GM06990 (cell line): ENCODE results near the gene TMPRSS9.

ENCODE experiments used
- DNase-seq: peaks from one replicate; pipeline ENCODE4 v3.0.0-alpha.2; 2011; ENCODE audit not compliant: insufficient read length; ENCODE audit errors: extremely low read depth
- H3K27me3 ChIP-seq: replicated peaks from 2 replicates; pipeline ENCODE4 v1.6.0; 2011; ENCODE audit warnings: low read length; ENCODE audit not compliant: control insufficient read depth, insufficient read depth
- H3K36me3 ChIP-seq: 2 replicates; pipeline ENCODE4 v1.5.1; 2011; ENCODE audit warnings: low read length; ENCODE audit not compliant: control insufficient read depth, insufficient read depth
- H3K4me3 ChIP-seq: replicated peaks from 2 replicates; pipeline ENCODE4 v1.5.1; 2011; ENCODE audit warnings: low read depth, mild to moderate bottlenecking, control low read depth, low read length
- TF ChIP-seq, protein P1 (sequence below): IDR thresholded peaks from 2 replicates; pipeline ENCODE4 v1.5.1; 2011; ENCODE audit warnings: low read length, control low read depth, mild to moderate bottlenecking, inconsistent platforms; ENCODE audit not compliant: insufficient read depth, poor library complexity, severe bottlenecking

TMPRSS9 gene

DNA sequence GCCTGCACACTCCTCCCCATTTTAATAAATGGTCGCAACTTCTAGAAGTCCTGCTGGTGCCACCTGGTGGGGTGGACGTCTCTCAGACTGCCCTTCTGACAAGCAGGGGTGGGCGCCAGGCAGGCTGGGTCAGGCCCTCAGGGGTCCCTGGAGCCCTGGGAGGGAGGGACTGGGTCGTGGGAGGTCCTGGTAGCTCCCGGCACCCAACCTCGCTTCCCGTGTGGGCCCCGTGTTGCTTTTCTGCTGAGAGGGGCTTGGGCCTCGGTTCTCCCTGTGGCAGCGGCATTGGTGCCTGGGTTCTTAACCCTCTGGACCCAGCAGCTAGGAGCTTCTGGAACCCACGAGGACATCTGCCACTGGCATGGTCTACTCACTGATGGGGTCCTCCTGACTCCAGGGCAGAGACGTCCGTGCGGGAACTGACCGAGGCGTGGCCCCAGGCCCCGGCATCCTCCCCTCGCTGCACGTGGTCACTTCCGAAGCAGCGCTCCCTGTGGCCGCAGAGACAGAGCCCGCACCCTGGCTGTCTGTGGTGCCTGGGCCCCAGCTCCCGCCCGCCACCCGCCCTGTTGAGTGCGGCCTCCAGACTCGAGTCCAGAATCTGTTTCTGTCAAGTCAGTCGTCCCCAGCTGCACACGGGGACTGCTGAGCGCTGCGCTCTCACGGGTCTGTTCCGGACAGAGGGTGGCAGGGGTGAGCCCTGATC is 6.0 kb upstream of the TMPRSS9 start:
- TF ChIP-seq, protein P1, sequence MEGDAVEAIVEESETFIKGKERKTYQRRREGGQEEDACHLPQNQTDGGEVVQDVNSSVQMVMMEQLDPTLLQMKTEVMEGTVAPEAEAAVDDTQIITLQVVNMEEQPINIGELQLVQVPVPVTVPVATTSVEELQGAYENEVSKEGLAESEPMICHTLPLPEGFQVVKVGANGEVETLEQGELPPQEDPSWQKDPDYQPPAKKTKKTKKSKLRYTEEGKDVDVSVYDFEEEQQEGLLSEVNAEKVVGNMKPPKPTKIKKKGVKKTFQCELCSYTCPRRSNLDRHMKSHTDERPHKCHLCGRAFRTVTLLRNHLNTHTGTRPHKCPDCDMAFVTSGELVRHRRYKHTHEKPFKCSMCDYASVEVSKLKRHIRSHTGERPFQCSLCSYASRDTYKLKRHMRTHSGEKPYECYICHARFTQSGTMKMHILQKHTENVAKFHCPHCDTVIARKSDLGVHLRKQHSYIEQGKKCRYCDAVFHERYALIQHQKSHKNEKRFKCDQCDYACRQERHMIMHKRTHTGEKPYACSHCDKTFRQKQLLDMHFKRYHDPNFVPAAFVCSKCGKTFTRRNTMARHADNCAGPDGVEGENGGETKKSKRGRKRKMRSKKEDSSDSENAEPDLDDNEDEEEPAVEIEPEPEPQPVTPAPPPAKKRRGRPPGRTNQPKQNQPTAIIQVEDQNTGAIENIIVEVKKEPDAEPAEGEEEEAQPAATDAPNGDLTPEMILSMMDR, result no peak
- H3K27me3 ChIP-seq, result no peaks in the 10 kb centered on the region
- H3K36me3 ChIP-seq, result peaks cover 6% of the 10 kb centered on the region
- DNase-seq, result no peak
- no peak overlapping the region for H3K4me3 ChIP-seq

DNA sequence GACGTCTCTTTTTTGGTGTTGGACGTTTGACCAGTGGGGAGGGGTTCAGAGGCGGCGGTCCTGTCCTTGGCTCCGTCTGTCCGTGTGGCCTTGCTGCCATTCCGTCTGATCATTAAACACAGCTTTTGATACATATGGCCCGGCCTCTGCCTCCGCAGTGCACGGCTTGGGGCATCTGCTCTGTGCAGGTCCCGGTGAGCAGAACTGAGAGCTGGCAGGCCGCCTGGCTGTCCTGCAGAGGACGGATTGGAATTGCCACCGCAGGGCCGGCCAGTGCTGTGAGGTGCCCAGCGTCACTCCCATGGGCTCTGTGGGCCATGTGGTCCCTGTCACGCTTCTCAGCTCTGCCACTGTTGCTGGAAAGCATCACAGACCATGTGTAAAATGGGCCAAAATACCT is 5.4 kb upstream of the TMPRSS9 start:
- TF ChIP-seq, protein P1, result no peak
- peaks cover 6% of the 10 kb centered on the region for H3K36me3 ChIP-seq
- no peak overlapping the region for H3K4me3 ChIP-seq
- no peaks in the 10 kb centered on the region for H3K27me3 ChIP-seq
- DNase-seq, result no peak

DNA sequence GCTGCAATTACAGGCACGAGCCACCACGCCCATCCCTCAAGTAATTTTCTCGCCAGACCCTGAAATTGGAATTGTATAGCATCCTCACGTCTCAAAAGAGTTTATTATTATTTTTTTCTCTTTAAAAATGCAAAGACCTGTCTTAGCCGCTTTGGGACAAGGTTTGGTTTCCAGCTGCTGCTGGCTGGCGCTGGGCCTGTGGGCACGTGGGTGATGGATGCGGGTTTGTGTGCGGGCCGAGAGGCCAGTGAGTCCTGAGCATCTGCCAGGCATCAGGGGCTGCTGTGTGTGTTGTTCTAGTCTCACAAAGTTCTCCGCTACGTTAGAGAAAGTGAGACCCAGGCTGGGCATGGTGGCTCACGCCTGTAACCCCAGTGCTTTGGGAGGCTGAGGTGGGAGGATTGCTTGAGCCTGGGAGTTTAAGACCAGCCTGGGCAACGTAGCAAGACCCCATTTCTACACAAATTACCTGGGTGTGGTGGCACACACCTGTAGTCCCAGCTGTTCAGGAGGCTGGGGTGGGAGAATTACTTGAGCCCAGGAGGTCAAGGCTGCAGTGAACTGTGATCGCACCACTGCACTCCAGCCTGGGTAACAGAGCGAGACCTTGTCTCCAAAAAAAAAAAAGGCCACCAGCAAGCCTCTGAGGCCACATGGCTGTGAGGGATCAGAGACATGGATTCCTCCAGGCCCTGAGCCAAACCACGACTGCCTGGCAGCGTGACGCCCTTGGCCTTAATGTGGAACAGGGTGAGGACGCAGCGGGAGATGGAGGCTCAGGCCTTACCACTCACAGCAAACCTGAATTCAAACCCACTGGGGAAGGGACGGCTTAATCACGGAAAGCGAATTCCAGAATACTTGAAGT is 4.7 kb upstream of the TMPRSS9 start:
- TF ChIP-seq, protein P1, result no peak
- no peak for DNase-seq
- Histone ChIP-seq H3K4me3 (no peak overlapping the region), H3K27me3 (no peaks in the 10 kb centered on the region), H3K36me3 (peaks cover 6% of the 10 kb centered on the region)

DNA sequence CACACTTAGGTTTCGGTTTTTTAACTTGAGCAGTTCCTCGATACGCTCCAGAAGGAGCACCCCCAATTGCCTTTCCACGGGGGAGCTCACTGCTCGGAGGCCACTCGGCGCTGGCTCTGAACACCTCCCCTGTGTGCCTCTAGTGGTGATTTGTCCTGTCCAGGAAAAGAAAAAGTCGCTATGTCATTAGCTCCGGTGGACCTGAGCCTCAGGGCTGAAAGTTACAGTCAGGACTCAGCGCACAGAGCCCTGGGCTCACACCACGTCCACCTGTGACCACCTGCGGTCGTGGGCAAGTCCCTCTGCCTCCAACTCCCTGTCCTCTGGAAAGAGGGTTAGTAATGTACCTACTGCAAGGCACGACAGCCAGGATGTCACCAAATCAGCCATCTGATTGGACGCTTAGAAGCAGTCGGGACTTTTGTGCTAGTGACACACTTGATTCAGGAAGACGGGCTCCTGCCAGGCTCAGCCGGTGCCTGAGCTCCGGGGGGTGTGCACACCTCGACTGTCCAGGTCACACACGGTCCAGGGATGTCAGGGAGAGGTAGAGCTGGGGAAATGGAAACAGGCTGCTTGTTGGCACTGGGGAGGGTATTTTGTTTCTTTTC is 3.9 kb upstream of the TMPRSS9 start:
- Histone ChIP-seq H3K27me3 (no peaks in the 10 kb centered on the region), H3K36me3 (peaks cover 4% of the 10 kb centered on the region; the same call in 1 of the 2 replicates), H3K4me3 (no peak overlapping the region)
- peak; percentile 9 for DNase-seq
- TF ChIP-seq, protein P1, result no peak

DNA sequence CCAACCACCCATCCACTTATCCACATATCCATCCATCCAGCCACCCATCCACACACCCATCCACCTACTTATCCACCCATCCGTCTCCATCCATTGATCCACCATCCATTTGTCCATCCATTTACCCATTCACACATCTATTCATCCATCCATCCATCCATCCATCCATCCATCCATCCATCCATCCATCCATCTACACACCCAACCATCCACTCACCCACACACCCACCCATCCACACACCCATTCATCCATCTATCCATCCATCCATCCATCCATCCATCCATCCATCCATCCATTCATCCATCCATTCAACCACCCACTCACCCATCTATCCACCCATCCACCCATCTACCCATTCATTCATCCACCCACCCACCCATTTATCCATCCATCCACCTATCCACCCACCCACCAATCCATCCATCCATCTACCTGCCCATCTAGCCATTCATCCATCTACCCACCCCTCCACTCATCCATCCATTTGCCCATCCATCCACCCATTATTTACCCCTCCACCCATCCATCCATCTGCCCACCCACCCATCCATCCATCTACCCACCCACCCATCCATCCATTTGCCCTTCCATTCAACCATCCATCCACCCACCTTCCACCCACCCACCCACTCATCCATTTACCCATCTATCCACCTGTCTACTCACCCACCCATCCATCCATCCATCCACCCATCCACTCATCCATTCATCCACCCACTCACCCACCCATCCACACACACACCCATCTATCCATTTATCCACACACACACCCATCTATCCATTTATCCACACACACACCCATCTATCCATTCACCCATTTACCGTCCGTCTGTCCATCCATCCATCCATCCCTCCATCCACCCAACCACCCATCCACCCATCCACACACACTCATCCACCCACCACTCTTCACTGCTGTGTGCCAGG is 2.5 kb upstream of the TMPRSS9 start:
- peaks cover 4% of the 10 kb centered on the region; the same call in 1 of the 2 replicates for H3K36me3 ChIP-seq
- no peaks in the 10 kb centered on the region for H3K27me3 ChIP-seq
- TF ChIP-seq, protein P1, result no peak
- no peak overlapping the region for H3K4me3 ChIP-seq
- DNase-seq, result no peak
